ENCODE measurements around the gene TANC1.

DNA sequence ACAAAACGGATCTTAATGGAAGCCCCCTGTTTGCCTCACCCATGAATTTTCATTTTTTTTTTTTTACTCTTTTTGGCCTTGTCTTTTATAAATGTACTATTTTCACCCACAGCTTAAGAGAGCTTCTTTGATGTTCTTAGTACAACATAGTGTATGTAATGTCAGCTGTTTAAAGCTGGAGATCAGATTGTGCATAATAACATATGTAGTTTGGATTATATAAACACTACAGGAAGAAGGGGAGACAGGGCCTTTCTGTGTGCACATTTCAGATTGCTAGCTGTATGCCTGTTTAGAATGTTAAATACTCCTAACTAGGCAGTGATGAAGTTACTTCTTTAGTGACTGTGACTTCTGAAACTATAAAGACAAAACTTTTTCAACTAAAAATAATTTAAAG is 2.1 kb upstream of the TANC1 start:
- TF ChIP-seq, protein P1, sequence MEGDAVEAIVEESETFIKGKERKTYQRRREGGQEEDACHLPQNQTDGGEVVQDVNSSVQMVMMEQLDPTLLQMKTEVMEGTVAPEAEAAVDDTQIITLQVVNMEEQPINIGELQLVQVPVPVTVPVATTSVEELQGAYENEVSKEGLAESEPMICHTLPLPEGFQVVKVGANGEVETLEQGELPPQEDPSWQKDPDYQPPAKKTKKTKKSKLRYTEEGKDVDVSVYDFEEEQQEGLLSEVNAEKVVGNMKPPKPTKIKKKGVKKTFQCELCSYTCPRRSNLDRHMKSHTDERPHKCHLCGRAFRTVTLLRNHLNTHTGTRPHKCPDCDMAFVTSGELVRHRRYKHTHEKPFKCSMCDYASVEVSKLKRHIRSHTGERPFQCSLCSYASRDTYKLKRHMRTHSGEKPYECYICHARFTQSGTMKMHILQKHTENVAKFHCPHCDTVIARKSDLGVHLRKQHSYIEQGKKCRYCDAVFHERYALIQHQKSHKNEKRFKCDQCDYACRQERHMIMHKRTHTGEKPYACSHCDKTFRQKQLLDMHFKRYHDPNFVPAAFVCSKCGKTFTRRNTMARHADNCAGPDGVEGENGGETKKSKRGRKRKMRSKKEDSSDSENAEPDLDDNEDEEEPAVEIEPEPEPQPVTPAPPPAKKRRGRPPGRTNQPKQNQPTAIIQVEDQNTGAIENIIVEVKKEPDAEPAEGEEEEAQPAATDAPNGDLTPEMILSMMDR (IDR thresholded peaks at IDR 0.05), result no peak
- no peak for TF ChIP-seq POLR2A (IDR thresholded peaks at IDR 0.05)

Measured in right lobe of liver (tissue), 4 donors.